Effector CD8-positive, alpha-beta T cell (primary cell): ENCODE data around the gene FAM200B.

ENCODE experiments used
- DNase-seq: peaks from one replicate; lab custom pipeline; 2025; lab: John Stamatoyannopoulos, UW

The FAM200B gene

DNA sequence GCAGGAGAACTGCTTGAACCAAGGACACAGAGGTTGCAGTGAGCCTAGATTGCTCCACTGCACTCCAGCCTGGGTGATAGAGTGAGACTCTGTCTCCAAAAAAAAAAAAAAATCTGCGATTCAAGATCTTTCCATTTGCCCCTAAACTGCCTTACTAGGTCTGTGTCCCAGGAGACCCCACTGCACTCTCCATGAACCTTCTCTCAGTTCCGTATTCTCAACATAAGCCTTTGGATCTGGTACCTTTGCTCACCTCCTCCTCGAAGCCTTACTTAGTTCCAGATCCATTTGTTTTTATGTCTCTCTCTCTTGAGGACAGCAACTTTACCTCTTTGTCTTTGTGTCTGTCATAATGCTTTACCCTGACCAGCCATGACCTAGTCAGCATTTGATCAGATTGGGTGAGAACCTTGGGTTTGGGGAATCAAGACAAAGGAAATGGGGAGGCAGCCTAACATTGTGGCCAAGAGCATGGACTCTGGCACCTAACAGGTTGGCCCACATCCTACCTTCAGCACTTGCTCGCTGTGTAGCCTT lies 55.0 kb downstream of the FAM200B start:
- no peak for DNase-seq

GRCh38 chr4:15737255-15737654 lies 55.6 kb downstream of the FAM200B start:
- DNase-seq = no peak

- DNase-seq = no peak
These were observed 57.2 kb downstream of the FAM200B start for GRCh38 chr4:15738877-15739276.
